GM19324 (cell line): ENCODE results near the gene SLC6A2.
"Not testable (repeated sequence)": the region's sequence is repeated elsewhere in the genome, so short reads cannot be mapped to it uniquely, and the experiment has no call there.

Experiments used
- ATAC-seq: cut with Tn5 transposase; IDR thresholded peaks from one replicate; pipeline ENCODE4 v1.9.1; 2021; ENCODE audit warnings: mild to moderate bottlenecking, moderate library complexity; ENCODE audit not compliant: unreplicated experiment, low FRiP score

SLC6A2 gene

DNA sequence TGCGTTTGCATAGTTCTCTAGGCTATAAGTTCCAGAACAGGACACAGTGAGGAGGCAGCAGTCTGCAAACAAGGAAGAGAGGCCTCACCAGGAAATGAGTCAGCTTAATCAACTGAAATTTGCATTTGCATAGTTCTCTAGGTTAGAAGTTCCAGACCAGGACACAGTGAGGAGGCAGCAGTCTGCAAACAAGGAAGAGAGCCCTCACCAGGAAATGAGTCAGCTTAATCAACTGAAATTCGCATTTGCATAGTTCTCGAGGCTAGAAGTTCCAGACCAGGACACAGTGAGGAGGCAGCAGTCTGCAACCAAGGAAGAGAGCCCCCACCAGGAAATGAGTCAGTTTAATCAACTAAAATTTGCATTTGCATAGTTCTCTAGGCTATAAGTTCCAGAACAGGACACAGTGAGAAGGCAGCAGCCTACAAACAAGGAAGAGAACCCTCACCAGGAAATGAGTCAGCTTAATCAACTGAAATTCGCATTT is 97.4 kb downstream of the SLC6A2 start:
- ATAC-seq, result not testable (repeated sequence)
